Type B pancreatic cell (in vitro differentiated cells): Measurements from ENCODE around the gene STAG3. TPM values are rescaled to one million over a fixed set of nuclear protein-coding genes. Genes with fewer than 3 reads are reported as not detected.
A peak's percentile ranks its signal among the peaks of the same experiment; 100 is the strongest.

ENCODE experiments used
- DNase-seq: peaks from one replicate; pipeline ENCODE4 v3.0.0; 2021; ENCODE audit warnings: mixed read lengths; ENCODE audit not compliant: unreplicated experiment; ENCODE audit errors: extremely low spot score
- H3K27ac Mint-ChIP-seq: 2 replicates; pipeline ENCODE4 v1.8.0; 2021; ENCODE audit warnings: mild to moderate bottlenecking, mixed read lengths
- H3K27me3 Mint-ChIP-seq: 2 replicates; pipeline ENCODE4 v1.8.0; 2021; ENCODE audit warnings: mixed read lengths
- H3K36me3 Mint-ChIP-seq: 2 replicates; pipeline ENCODE4 v1.8.0; 2021; ENCODE audit warnings: mixed read lengths
- H3K4me1 Mint-ChIP-seq: one replicate; pipeline ENCODE4 v1.8.0; 2021; ENCODE audit warnings: mixed read lengths; ENCODE audit not compliant: unreplicated experiment
- H3K4me3 Mint-ChIP-seq: 2 replicates; pipeline ENCODE4 v1.8.0; 2021; ENCODE audit warnings: mild to moderate bottlenecking, mixed read lengths
- H3K9me3 Mint-ChIP-seq: 2 replicates; pipeline ENCODE4 v1.8.0; 2021; ENCODE audit warnings: mixed read lengths
- CTCF ChIP-seq: fragments of 200-600 bp; sonication (generic); conservative IDR thresholded peaks from 2 replicates; pipeline ENCODE4 v1.5.0; 2021; ENCODE audit warnings: antibody characterized with exemption, mild to moderate bottlenecking
- total RNA-seq: library from RNA; stranded (reverse); gene quantifications from 2 replicates; pipeline ENCODE4 v1.2.1, GENCODE V29; 2021; ENCODE audit warnings: low replicate concordance

Gene STAG3
- total RNA-seq, 1 donor from 2014 or later: 1.7 TPM

GRCh38 chr7:100148225-100148558, 29.5 kb upstream of the STAG3 start:
- no peak for DNase-seq
- TF ChIP-seq CTCF: no peak
- H3K9me3 Mint-ChIP-seq: no peaks in the 10 kb centered on the region
- H3K27ac Mint-ChIP-seq: peak overlapping the region; percentile 92
- peaks cover 8% of the 10 kb centered on the region for H3K36me3 Mint-ChIP-seq
- peaks cover 13% of the 10 kb centered on the region for H3K4me1 Mint-ChIP-seq
- no peaks in the 10 kb centered on the region for H3K27me3 Mint-ChIP-seq
- H3K4me3 Mint-ChIP-seq: peak overlapping the region; percentile 99

DNA sequence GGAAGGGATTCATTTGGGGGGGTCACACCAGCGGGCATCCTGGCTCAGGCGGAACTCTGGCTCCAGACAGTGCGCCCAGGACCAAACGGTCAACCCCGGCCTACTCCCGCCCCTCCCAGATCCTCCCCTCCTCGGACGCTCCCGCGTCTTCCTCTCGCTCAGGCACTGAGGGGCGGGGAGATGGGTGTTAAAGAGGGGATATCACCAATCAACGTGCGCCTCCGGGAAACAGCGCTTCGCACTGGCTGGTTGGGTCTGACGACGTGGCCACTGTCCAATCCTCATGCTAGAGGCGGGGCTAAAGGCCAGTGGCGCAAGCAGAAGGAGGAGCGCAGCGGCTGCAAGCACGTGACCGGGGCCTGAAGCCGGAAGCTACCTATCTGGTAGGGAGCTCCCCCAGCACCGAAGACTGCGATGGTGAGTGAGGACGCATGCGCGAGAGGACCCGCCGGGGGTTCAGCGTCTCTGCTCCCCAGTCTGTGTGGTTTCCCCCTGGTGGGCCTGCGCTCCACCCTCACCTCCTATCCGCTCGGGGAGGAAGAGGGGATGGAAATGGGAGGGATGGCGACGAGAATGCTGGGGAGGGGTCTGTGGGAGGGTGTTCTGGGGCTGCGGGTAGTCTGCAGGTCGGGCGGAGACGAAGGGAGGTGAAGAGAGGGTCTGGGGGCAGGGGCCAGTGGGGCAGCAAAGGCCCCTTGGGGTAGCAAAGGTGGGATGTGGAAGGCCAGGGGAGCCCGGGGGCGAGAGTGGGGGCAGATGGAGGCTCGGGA, 29.0 kb upstream of the STAG3 start, which contains the start of gene LAMTOR4:
TSS of gene LAMTOR4 (plus strand) at position 360 of the 770 bp plus-strand sequence. CDS start at position 415, 55 bp downstream.
- no peaks in the 10 kb centered on the region for H3K9me3 Mint-ChIP-seq
- H3K4me3 Mint-ChIP-seq: peak within 1 kb of the TSS; percentile 99
- peak; percentile 28 for TF ChIP-seq CTCF

DNA sequence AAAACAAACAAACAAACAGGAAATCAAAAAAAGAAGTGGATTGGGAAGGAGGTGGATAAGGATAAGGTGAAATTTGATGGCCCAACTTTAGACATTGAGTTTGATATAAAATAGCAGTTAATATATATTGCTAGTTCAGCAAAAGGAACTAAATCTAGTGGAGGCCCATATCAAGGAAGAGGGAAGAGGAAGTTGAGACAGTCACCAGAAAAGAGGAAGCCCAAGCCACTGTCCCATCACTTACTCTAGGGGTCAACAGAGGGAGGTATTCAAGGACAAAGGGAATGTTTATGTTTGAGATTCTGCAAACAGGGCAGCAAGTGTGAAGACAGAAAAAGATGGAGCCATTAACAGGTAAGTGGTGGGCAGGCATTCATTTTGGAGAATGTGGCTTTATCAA, 25.3 kb upstream of the STAG3 start:
- H3K4me3 Mint-ChIP-seq: no peak overlapping the region
- H3K27me3 Mint-ChIP-seq: no peaks in the 10 kb centered on the region
- peak overlapping the region; percentile 2 for H3K27ac Mint-ChIP-seq
- no peak for DNase-seq
- TF ChIP-seq CTCF: no peak
- peaks cover 8% of the 10 kb centered on the region for H3K36me3 Mint-ChIP-seq
- peaks cover 13% of the 10 kb centered on the region for H3K4me1 Mint-ChIP-seq
- H3K9me3 Mint-ChIP-seq: no peaks in the 10 kb centered on the region

More for the DNA sequence above, 29.0 kb upstream of the STAG3 start, which contains the start of gene LAMTOR4:
- Mint-ChIP-seq H3K27me3 (no peaks in the 10 kb centered on the region), H3K27ac (peak within 1 kb of the TSS; percentile 92), H3K4me1 (peaks cover 13% of the 10 kb centered on the region), H3K36me3 (peaks cover 8% of the 10 kb centered on the region)
- DNase-seq: peak; percentile 96

DNA sequence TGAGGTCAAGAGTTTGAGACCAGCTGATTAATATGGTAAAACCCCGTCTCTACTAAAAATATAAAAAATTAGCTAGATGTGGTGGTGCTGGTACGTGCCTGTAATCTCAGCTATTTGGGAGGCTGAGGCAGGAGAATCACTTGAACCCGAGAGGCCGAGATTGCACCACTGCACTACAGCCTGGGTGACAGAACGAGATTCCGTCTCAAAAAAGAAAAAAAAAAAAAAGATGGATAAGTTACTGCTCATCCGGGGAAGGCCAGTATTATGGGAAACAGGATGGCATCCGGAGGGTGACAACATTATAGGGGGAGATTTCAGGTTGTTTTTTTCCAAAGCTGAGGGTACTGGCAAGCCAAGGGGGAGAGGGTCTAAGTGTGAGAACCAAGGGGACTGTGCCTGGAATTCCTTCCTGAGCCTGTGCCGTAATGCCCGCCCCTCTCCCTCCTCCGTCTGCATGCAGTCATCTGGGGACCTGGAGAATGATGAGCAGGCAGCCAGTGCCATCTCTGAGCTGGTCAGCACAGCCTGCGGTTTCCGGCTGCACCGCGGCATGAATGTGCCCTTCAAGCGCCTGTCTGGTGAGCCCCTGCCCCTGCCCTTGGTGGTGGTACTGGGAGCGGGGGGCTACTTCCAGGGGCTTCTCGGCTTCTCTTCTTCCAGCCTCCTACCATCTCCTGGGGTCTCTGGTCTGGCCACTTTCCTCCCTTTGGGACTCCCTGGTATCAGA, 24.6 kb upstream of the STAG3 start:
- H3K4me1 Mint-ChIP-seq: peaks cover 17% of the 10 kb centered on the region
- H3K4me3 Mint-ChIP-seq: no peak overlapping the region
- no peak overlapping the region for H3K27ac Mint-ChIP-seq
- no peak for DNase-seq
- no peak for TF ChIP-seq CTCF
- no peaks in the 10 kb centered on the region for H3K9me3 Mint-ChIP-seq
- no peaks in the 10 kb centered on the region for H3K27me3 Mint-ChIP-seq
- peaks cover 8% of the 10 kb centered on the region for H3K36me3 Mint-ChIP-seq

DNA sequence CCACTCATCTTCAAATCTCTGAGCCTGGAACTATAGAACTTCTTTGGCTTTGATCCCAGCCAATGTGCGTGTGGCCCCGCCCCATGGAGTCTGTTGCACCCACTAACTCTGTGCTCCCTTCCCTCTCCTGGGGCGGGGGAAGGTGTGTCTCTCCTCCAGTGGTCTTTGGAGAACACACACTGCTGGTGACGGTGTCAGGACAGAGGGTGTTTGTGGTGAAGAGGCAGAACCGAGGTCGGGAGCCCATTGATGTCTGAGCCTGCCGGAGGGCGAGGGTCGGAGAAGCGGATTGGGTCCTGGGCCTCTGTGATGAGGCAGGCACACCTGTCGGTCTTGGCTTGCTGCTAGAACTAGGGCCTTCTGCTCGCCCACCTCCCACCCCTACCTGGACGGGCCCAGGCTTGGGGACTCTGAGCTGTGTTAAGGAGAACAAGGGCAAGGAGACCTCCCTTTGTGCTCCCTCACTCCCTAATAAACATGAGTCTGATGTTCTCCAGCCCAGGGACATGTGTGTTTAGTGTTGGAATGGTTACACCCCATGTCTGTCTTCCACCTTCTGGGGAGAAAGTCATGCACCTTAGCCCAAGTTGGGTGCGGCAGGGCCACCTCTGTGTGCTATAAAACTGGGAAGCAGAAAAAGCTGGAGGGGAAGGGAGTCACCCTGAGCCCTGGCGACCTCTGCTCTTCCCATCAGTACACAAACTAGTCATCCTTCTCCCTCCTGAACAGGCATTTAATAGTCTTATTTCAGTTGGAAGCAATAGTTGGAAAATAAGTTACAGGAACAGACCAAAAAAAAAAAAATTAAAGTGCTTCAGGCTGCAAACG, 23.8 kb upstream of the STAG3 start:
- Mint-ChIP-seq H3K27me3 (no peaks in the 10 kb centered on the region), H3K9me3 (no peaks in the 10 kb centered on the region), H3K27ac (peak overlapping the region; percentile 56), H3K36me3 (peaks cover 8% of the 10 kb centered on the region), H3K4me3 (no peak overlapping the region), H3K4me1 (peaks cover 12% of the 10 kb centered on the region)
- DNase-seq: no peak
- TF ChIP-seq CTCF: no peak
